ENCODE data around the gene KRT82. TPM values are rescaled to one million over a fixed set of nuclear protein-coding genes. Genes with fewer than 3 reads are reported as not detected.

Gene KRT82
- polyA plus RNA-seq, 1 of the 3 experiments (the other 2 are of a cell fraction) = not detected

GRCh38 chr12:52434081-52434733 is 28.1 kb upstream of the KRT82 start, which contains the start of gene KRT75:
Gene KRT75, minus strand, starts transcription at chr12:52434371. Its CDS starts 67 bp downstream, at chr12:52434304.
- TF ChIP-seq RCOR1 (IDR thresholded peaks at IDR 0.05; ENCODE audit: low read length) (no peak), NRF1 (IDR thresholded peaks at IDR 0.05; ENCODE audit: low read depth, low read length) (no peak), EZH2phosphoT487 (IDR thresholded peaks at IDR 0.05; ENCODE audit: borderline replicate concordance, low read depth) (no peak), ELF1 (IDR thresholded peaks at IDR 0.05) (no peak), RAD21 (IDR thresholded peaks at IDR 0.05; ENCODE audit: low read length) (no peak), REST (IDR thresholded peaks at IDR 0.05; ENCODE audit: low read depth, low read length) (no peak), TEAD4 (IDR thresholded peaks at IDR 0.05; ENCODE audit: borderline replicate concordance, insufficient read depth) (no peak), CTCF (IDR thresholded peaks at IDR 0.05) (no peak), RFX5 (IDR thresholded peaks at IDR 0.05; ENCODE audit: low read length) (no peak), TAF1 (IDR thresholded peaks at IDR 0.05; ENCODE audit: borderline replicate concordance, low read depth, low read length) (no peak), GABPA (IDR thresholded peaks at IDR 0.05; ENCODE audit: low read depth) (no peak), RXRA (IDR thresholded peaks at IDR 0.05; ENCODE audit: borderline replicate concordance, low read depth) (no peak), FOXJ3 (CRISPR knock-in tag; IDR thresholded peaks at IDR 0.05) (no peak), USF2 (IDR thresholded peaks at IDR 0.05; ENCODE audit: borderline replicate concordance, low read depth, low read length) (no peak), YY1 (IDR thresholded peaks at IDR 0.05; ENCODE audit: low read depth) (no peak)
- Histone ChIP-seq H3K9me2 (no peaks in the 10 kb centered on the region), H3K79me2 (ENCODE audit: insufficient read depth) (no peaks in the 10 kb centered on the region), H3K27ac (ENCODE audit: low read depth in 2 of 2, low read length in 1 of 2) (no peak within 1 kb of the TSS), H2AFZ (ENCODE audit: low read depth) (no peak within 1 kb of the TSS), H3K9ac (no peak within 1 kb of the TSS), H3K36me3 (replicated peaks in 1 of 2; ENCODE audit: control insufficient read depth in 1 of 2, insufficient read depth in 2 of 2, low read length in 1 of 2) (no peaks in the 10 kb centered on the region), H4K20me1 (ENCODE audit: insufficient read depth) (no peaks in the 10 kb centered on the region), H3K9me3 (no peaks in the 10 kb centered on the region), H3K27me3 (ENCODE audit: insufficient read depth) (peaks cover 36% of the 10 kb centered on the region; the same call in 1 of the 2 replicates), H3F3A (replicated peaks; ENCODE audit: insufficient read depth) (no peaks in the 10 kb centered on the region), H3K4me2 (no peak within 1 kb of the TSS), H3K4me1 (ENCODE audit: control insufficient read depth in 1 of 2, insufficient read depth in 2 of 2, low read depth in 1 of 2, low read length in 1 of 2) (peaks cover 0 to 9% of the 10 kb centered on the region in 2 experiments; a peak in 1 of 4 replicates), H3K4me3 (ENCODE audit: low read depth in 2 of 2, low read length in 1 of 2) (no peak within 1 kb of the TSS)
- CTCF ChIA-PET = interaction anchor here (0.6 to 1.1 kb wide), 2 partner anchors 43 to 152 kb away, joined by 3 read pairs; no protein-coding TSS in a partner anchor
- no peak for DNase-seq
- 50% methylated on average over 19 of the region's 20 CpGs for WGBS (ENCODE audit: low lambda C conversion rate)
- POLR2A ChIA-PET = no interaction called here

Data from SK-N-SH (cell line).